SH-SY5Y (cell line): ENCODE data around the gene PDIA2.
A peak's percentile ranks its signal among the peaks of the same experiment; 100 is the strongest.

Source experiments
- GATA2 ChIP-seq: IDR thresholded peaks from 2 replicates; pipeline ENCODE4 v1.6.1; 2011; ENCODE audit warnings: mild to moderate bottlenecking, low read depth, low read length
- GATA3 ChIP-seq: IDR thresholded peaks from 2 replicates; pipeline ENCODE4 v1.6.1; 2011; ENCODE audit warnings: low read depth, mild to moderate bottlenecking, low read length, moderate library complexity

PDIA2 gene

GRCh38 chr16:314795-315299, 31.9 kb downstream of the PDIA2 start:
- no peak for TF ChIP-seq GATA3
- TF ChIP-seq GATA2: no peak

DNA sequence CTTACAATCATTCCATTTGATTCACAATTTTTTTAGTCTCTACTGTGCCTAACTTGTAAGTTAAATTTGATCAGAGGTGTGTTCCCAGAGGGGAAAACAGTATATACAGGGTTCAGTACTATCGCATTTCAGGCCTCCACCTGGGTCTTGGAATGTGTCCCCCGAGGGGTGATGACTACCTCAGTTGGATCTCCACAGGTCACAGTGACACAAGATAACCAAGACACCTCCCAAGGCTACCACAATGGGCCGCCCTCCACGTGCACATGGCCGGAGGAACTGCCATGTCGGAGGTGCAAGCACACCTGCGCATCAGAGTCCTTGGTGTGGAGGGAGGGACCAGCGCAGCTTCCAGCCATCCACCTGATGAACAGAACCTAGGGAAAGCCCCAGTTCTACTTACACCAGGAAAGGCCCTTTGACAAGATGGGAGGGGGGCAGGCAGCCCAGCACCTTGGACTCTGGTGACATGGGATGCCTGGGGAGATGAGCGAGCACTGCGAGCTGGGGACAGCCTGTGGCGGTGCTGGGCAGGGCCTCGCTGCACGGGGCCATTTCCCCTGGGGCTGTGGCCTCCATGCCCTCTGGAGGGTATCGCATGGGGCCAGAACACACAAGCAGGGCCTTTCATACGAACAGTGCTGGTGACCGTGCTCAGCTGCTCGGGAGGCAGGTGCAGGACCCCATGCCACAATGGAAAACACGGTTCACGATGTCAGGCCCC, 33.9 kb downstream of the PDIA2 start:
- TF ChIP-seq GATA3 (no peak), GATA2 (no peak)

DNA sequence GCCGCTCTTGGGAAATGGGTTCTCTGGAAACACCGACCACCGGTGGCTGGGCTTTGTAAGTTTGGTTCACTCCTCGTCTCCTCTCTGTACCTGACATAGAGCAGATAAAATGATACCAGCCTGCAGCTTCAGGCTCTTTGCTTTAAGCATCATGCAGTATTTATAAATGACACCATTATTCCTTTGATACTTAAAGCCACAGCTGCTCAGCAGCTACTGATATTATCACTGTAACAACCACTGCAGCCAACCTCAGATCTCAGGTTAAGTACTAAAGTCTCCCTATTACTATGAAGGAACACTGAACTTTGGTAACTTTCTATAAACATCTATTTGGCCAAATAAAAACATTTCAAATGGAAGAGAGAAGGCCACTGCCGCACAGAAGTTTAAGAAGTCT, 34.6 kb downstream of the PDIA2 start:
- TF ChIP-seq GATA3 (no peak), GATA2 (no peak)

GRCh38 chr16:318628-319027, 35.7 kb downstream of the PDIA2 start:
- TF ChIP-seq GATA2 (no peak), GATA3 (no peak)

DNA sequence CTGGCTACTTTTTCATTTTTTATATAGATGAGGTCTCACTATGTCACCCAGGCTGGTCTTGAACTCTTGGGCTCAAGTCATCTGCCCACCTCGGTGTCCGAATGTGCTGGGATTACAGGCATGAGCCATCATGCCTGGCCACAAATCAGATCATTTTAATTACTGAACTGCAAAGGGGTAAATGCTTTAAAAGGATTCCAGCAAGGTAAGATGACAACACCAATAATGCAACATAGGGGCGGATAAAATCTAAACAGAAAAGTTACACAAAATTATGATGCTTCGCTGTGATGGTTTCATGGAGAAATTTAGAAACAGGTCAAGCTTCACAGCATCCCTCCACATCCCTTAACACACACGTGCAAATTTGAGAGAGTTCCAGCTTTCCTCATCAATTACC, 37.2 kb downstream of the PDIA2 start:
- TF ChIP-seq GATA3 (no peak), GATA2 (no peak)

DNA sequence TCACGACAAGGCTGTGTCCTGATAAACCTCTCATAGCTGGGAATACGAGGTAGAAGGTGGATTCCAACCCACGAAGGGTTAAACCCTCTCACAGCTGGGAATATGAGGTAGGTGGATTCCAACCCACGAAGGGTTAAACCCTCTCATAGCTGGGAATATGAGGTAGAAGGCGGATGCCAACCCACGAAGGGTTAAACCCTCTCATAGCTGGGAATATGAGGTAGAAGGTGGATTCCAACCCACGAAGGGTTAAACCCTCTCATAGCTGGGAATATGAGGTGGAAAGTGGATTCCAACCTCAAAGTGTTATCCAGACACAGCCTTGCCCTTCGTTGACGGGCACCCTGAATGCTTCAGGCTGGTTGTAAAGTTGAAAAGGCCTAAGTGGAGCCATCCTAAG, 38.6 kb downstream of the PDIA2 start:
- no peak for TF ChIP-seq GATA2
- TF ChIP-seq GATA3: no peak

DNA sequence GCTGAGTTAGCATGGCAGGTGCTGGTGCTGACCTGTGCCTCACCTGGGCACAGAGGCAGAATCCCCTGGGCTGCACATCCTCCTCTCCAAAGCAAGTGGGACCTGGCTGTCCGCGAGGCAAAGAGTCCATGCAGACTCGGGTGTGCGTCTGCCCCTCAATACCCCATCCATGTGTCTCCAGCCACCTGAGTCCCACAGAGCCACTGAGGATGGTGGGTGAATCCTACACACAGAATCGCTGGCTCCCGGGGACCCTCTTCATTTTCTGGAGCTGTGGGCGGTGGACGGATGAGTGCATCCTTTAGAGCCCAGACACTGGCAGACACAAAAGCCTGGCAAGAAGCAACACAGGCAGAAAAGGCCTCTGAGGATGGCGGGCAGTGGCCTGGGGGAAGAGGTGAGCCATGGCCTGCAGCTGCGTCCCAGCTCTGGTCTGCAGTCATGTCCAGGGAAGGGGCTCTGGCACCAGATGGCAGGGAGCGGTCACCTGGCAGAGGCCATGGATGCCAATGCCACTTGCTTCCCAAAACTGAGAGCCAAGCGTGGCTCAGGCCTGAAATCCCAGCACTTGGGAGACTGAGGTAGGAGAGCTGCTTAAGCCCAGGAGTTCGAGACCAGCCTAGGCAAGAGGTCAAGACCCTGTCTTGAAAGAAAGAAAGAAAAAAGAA, 39.6 kb downstream of the PDIA2 start:
- TF ChIP-seq GATA3 (no peak), GATA2 (no peak)

DNA sequence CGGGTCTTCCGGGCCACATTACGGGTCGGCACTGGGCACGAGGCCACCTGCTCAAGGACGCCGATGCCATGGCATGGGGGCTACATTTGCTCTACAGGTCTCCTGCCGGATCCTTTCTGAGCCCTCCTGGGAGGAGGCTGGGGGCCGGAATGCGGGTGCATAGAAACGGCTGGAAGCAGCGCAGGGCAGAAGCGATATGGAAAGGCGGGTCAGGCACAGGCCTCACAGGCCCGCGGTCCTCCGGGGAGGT, 41.2 kb downstream of the PDIA2 start:
- TF ChIP-seq GATA3 (no peak), GATA2 (no peak)

DNA sequence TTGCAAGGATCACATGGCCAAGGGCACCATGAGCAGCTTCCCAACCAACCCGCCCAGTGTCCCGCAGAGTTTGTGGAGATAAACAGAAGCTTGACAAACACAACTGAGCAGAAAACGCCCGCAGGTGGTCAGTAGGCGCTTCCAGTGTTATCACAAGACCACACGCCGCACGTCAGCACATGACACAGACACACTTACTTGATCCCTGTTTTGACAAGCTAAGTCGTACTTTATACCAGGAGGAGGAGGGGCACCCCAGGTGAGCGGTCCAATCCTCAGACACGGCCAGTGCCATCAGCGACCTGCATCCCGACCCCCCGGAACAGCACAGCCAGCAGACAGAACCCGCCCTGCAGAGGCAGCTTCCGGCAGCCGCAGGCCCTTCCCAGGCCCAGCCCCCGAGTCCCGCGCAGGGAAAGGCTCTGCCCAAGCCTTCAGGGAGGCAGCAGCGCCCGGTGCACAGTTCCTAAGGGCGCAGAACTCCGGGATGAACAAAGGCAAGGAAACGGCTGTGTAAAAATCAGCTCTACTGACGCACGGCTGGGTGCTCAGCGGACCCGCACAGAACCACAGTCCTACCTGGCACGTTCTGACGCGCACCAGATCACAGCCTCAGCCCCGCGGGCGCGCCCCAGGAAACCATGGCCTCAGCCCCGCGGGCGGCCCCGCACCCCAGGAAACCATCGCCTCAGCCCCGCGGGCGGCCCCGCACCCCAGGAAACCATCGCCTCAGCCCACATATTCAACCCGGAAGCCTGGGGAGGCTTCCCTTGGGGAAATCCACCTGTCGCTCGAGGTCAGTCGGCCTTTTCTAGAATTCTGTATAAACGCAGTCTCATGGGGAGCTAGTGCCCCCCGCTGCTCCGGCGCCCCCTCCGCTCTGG, 41.7 kb downstream of the PDIA2 start:
- TF ChIP-seq GATA3 (no peak), GATA2 (no peak)

DNA sequence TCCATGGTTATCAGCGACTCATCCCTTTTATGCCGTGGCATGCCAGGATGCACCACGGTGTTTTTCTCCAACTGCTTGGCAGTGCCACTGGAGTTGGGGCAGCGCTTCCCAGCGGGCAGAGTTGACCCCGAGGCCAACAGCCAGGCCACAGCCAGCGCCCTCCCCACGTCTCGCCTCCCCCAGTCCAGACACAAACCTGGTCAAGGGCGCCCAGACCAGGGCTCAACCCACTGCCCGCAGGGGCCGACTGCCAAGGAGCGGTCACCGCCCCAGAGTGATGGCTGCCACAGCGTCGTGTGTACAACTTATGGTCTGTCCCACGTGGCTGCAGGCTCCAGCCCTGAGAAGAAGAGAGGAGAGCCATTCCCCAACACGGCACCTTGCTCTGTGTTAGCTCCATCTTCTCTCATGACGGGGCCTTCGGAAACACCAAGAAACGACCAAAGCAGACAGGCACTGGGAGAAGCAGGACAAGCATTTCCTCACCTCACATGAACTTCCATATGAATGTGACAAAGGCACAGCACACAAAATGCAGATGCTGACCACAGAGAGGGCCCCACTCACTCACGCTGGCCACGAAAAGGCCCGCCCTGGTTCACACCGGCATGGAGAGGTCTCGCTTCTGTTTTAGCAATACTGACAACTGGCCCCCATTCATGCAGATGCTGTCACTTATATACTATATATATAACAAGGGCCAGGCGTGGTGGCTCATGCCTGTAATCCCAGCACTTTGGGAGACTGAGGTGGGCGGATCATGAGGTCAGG, 42.6 kb downstream of the PDIA2 start:
- no peak for TF ChIP-seq GATA2
- TF ChIP-seq GATA3: no peak

DNA sequence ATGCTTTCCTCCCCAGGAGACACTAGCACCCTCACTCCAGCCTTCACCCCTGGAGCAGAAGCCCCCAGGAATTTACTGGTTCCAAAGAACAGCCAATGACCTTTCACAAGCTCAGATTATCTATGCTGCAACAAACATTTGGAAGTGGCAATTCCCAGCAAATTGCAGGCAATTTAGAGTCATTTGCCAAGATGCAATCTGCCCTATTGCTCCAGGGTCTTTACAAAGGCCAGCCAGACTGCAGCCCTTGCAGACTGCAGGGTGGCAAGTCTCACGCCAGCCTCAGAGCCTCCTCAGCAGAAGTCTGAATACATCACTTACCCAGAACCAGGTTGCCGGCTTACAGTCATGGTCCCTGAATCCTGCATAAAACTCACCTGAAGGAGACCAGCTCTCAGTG, 47.8 kb downstream of the PDIA2 start:
- TF ChIP-seq GATA3 (no peak; the same call in 1 of the 2 replicates), GATA2 (peak; percentile 91)

DNA sequence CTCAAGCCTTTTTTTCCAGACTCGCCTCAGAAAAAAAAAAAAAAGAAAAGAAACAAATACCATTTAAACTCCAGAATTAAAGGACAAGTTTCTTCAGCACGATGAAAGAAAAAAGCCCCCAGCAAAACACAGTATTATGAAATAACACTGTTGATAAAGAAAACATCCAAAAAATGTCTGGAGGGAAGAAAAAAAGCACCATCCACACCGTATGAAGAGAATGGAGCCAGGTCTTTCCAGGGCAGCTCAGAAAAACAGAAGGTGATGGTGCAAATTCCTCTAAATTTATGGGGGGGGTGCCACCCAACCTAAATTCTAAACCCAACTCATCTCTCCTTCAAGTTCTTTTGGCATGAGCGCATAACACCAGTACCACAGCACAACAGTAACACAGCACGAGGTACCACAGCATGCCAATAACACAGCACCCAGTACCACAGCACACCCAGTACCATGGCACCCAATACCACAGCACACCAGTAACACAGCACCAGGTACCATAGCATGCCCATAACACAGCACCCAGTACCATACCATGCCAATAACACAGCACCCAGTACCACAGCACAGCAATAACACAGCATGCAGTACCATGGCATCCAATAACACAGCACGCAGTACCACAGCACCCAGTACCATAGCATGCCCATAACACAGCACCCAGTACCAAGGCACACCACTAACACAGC, 50.6 kb downstream of the PDIA2 start:
- TF ChIP-seq GATA3 (no peak), GATA2 (no peak)

DNA sequence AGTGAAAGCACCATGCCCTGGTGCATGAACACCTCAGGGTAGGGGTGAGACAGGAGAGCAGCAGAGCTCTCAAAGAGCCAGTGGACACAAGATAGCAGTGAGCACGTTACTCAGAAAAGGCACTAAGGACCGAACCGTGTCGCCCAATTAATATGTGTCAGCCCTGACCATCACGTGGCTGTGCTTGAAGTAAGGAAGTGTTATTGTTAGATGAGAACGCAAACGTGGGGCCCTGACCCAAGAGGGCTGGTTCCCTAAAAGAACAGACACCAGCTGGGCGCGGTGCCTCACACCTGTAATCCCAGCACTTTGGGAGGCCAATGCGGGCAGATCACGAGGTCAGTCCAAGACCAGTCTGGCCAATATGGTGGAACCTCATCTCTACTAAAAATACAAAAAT, 53.3 kb downstream of the PDIA2 start:
- TF ChIP-seq GATA3 (no peak), GATA2 (no peak)
